Osteoblast (primary cell): ENCODE data around the gene STX18. TPM values are rescaled to one million over a fixed set of nuclear protein-coding genes. Genes with fewer than 3 reads are reported as not detected.

Source experiments
- DNase-seq: peaks from one replicate; pipeline ENCODE4 v3.0.0; 2011; ENCODE audit warnings: low spot score, mixed read lengths; ENCODE audit not compliant: insufficient read length; ENCODE audit errors: missing footprints
- H2AFZ ChIP-seq: 2 replicates; pipeline ENCODE4 v1.6.0; 2011; ENCODE audit warnings: mild to moderate bottlenecking, low read length
- H3K27ac ChIP-seq: 2 replicates; pipeline ENCODE4 v1.5.1; 2011; ENCODE audit warnings: mild to moderate bottlenecking, low read depth, low read length, moderate library complexity
- H3K27me3 ChIP-seq: 2 replicates; pipeline ENCODE4 v1.6.0; 2012; ENCODE audit warnings: mild to moderate bottlenecking, control low read depth, inconsistent platforms, low read length, moderate library complexity; ENCODE audit not compliant: insufficient read depth
- H3K36me3 ChIP-seq: 2 replicates; pipeline ENCODE4 v1.5.1; 2011; ENCODE audit warnings: mild to moderate bottlenecking, low read length, control low read depth, moderate library complexity; ENCODE audit not compliant: insufficient read depth
- H3K4me1 ChIP-seq: 2 replicates; pipeline ENCODE4 v1.5.1; 2011; ENCODE audit warnings: mild to moderate bottlenecking, low read length, control low read depth, moderate library complexity; ENCODE audit not compliant: insufficient read depth
- H3K4me2 ChIP-seq: 2 replicates; pipeline ENCODE4 v1.6.0; 2011; ENCODE audit warnings: mild to moderate bottlenecking, low read length; ENCODE audit not compliant: insufficient read depth
- H3K4me3 ChIP-seq: fragments of 200-600 bp; sonication (generic); 3 replicates; pipeline ENCODE4 v1.5.1; 2012; ENCODE audit warnings: mild to moderate bottlenecking, low read length, inconsistent platforms; ENCODE audit not compliant: insufficient read depth
- H3K79me2 ChIP-seq: 2 replicates; pipeline ENCODE4 v1.6.0; 2012; ENCODE audit warnings: mild to moderate bottlenecking, low read length, control low read depth, inconsistent platforms; ENCODE audit not compliant: insufficient read depth
- H3K9me3 ChIP-seq: 2 replicates; pipeline ENCODE4 v1.5.1; 2011; ENCODE audit warnings: low read depth, low read length, control low read depth
- H4K20me1 ChIP-seq: 2 replicates; pipeline ENCODE4 v1.6.0; 2012; ENCODE audit warnings: mild to moderate bottlenecking, low read length, control low read depth; ENCODE audit not compliant: insufficient read depth
- total RNA-seq: library from RNA; depleted of rRNA; stranded (reverse); fragments of >200 nt; gene quantifications from 2 replicates; pipeline ENCODE4 v1.2.3, GENCODE V29; 2012
- TF ChIP-seq, protein P1 (sequence below): IDR thresholded peaks from 2 replicates; pipeline ENCODE4 v1.5.1; 2011; ENCODE audit warnings: mild to moderate bottlenecking, low read depth, low read length, moderate library complexity; ENCODE audit errors: extremely low read depth

STX18 gene
- total RNA-seq, 1 donor = 23.9 TPM

DNA sequence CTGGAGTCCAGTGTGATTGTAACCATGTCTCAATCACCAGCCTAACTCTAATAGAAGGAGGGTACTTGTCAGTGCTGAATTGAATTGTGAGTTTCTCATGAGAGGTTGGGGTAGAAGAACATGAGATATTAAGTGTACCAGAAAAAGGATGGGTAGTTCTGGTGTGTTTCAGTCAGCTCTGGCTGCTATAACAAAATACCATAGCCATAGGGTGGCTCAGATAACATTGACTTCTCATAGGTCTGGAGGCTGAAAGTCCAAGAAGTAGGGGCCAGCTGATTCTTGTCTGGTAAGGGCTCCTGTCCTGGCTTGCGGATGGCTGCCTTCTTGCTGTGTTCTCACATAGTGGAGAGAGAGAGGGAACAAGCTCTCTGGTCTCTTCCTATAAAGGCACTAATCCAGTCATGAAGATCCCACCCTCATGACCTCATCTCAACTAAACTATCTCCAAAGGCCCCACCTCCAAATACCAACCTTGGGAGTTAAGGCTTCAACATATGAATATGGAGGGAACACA lies 35.6 kb upstream of the STX18 start:
- H3K4me3 ChIP-seq = no peak overlapping the region
- H2AFZ ChIP-seq = no peak overlapping the region
- H3K9me3 ChIP-seq = no peaks in the 10 kb centered on the region
- TF ChIP-seq, protein P1, sequence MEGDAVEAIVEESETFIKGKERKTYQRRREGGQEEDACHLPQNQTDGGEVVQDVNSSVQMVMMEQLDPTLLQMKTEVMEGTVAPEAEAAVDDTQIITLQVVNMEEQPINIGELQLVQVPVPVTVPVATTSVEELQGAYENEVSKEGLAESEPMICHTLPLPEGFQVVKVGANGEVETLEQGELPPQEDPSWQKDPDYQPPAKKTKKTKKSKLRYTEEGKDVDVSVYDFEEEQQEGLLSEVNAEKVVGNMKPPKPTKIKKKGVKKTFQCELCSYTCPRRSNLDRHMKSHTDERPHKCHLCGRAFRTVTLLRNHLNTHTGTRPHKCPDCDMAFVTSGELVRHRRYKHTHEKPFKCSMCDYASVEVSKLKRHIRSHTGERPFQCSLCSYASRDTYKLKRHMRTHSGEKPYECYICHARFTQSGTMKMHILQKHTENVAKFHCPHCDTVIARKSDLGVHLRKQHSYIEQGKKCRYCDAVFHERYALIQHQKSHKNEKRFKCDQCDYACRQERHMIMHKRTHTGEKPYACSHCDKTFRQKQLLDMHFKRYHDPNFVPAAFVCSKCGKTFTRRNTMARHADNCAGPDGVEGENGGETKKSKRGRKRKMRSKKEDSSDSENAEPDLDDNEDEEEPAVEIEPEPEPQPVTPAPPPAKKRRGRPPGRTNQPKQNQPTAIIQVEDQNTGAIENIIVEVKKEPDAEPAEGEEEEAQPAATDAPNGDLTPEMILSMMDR = no peak
- H4K20me1 ChIP-seq = no peaks in the 10 kb centered on the region
- H3K4me2 ChIP-seq = no peak overlapping the region
- no peaks in the 10 kb centered on the region for H3K79me2 ChIP-seq
- H3K4me1 ChIP-seq = peaks cover 4% of the 10 kb centered on the region
- no peak for DNase-seq
- no peak overlapping the region for H3K27ac ChIP-seq
- H3K36me3 ChIP-seq = no peaks in the 10 kb centered on the region
- no peaks in the 10 kb centered on the region for H3K27me3 ChIP-seq

DNA sequence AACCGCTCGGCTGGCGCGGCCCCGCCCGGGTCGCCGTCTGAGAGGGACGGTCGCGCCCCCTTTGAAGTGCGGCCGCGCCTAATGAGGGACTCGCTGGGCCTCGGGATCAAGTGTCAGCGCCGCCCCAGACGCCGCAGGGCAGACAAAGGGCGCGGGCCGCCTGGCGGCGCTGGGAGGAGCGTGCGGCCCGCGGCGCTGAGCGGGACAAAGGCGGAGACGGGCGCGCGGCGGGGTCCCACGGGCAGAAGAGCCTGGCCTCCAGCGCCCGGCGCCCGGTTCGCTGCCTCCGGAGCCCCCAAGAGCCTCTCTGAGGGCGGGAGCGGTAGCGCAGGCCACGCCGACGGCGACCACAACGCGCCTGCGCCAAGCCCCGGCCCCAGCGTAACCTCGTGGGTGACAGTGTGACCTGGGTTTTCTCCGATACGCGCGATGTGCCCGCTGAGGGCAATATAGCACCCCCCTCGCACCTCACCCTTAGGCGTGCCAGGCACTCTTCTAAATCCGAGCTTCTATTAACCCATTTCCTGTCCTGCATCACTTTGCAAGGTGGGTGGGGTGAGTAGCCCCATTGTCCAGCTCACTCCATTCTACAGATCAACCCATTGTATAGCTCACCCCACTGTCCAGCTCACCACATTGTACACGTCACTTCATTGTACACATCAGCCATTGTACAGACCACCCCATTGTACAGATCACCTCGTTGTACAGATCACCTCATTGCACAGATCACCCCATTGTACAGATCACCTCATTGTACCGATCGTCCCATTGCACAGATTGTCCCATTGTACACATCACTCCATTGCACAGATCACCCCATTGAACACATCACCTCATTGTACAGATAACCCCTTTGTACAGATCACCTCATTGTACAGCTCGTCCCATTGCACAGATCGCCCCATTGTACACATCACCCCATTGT lies 33.7 kb upstream of the STX18 start:
- TF ChIP-seq, protein P1 = peak; percentile 27
- Histone ChIP-seq H3K4me3 (peak overlapping the region; percentile 86), H2AFZ (peak overlapping the region; percentile 65), H3K36me3 (no peaks in the 10 kb centered on the region), H3K4me2 (peak overlapping the region; percentile 82), H3K27ac (no peak overlapping the region), H3K27me3 (no peaks in the 10 kb centered on the region), H4K20me1 (no peaks in the 10 kb centered on the region), H3K79me2 (no peaks in the 10 kb centered on the region), H3K9me3 (no peaks in the 10 kb centered on the region), H3K4me1 (peaks cover 4% of the 10 kb centered on the region)
- peak; percentile 87 for DNase-seq

DNA sequence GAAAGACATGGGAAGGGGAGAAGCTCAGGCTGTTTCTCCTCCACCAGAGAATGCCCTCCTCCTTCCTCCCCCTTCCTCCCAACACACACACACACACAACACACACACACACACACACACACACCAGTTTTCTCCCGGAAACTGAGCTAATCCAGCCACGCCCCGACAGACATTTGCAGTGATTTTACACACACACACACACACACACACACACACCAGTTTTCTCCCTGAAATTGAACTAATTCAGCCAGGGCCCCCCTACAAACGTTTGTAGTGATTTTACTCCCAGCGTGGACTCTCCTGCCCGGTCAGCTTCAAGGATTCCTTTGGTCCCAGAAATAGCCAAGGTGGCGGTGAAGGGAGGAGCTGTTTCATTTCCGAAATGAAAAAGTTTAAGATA lies 32.9 kb upstream of the STX18 start:
- peak overlapping the region; percentile 65 for H2AFZ ChIP-seq
- no peaks in the 10 kb centered on the region for H3K79me2 ChIP-seq
- H4K20me1 ChIP-seq = no peaks in the 10 kb centered on the region
- no peaks in the 10 kb centered on the region for H3K36me3 ChIP-seq
- TF ChIP-seq, protein P1 = no peak
- peak; percentile 44 for DNase-seq
- H3K4me3 ChIP-seq = peak overlapping the region; percentile 86
- H3K4me2 ChIP-seq = peak overlapping the region; percentile 82
- H3K9me3 ChIP-seq = no peaks in the 10 kb centered on the region
- peaks cover 4% of the 10 kb centered on the region for H3K4me1 ChIP-seq
- H3K27ac ChIP-seq = no peak overlapping the region
- no peaks in the 10 kb centered on the region for H3K27me3 ChIP-seq

DNA sequence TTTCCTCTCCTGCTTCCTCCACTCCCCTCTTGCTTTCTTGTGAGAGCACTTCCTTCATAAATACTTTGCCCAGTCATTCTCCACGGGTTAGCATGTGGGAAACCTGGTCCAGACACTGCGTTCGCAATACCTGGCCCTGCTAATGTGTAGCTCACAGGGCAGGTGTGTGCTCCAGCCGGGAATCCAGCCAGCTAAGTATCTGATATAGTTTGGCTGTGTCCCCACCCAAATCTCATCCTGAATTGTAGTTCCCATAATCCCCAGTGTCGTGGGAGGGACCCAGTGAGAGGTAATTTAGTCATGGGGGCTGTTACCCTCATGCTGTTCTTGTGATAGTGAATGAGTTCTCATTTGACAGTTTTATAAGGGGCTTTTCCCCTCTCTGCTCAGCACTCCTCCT lies 32.2 kb upstream of the STX18 start:
- Histone ChIP-seq H3K79me2 (no peaks in the 10 kb centered on the region), H2AFZ (no peak overlapping the region), H3K27ac (no peak overlapping the region), H3K4me2 (no peak overlapping the region), H3K9me3 (no peaks in the 10 kb centered on the region), H3K4me1 (peaks cover 4% of the 10 kb centered on the region), H3K36me3 (no peaks in the 10 kb centered on the region), H3K27me3 (no peaks in the 10 kb centered on the region), H4K20me1 (no peaks in the 10 kb centered on the region), H3K4me3 (no peak overlapping the region)
- peak; percentile 50 for DNase-seq
- TF ChIP-seq, protein P1 = no peak
